ENCODE results near the gene FBXO48.

FBXO48 gene

GRCh38 chr2:68415521-68415920 is 51.6 kb downstream of the FBXO48 start:
- Mint-ChIP-seq H3K9me3 (no peaks in the 10 kb centered on the region), H3K36me3 (ENCODE audit: low read depth) (no peaks in the 10 kb centered on the region), H3K4me3 (no peak overlapping the region), H3K27ac (no peak overlapping the region), H3K27me3 (no peaks in the 10 kb centered on the region), H3K4me1 (ENCODE audit: low read depth) (peaks cover 49% of the 10 kb centered on the region)

- Mint-ChIP-seq H3K4me1 (ENCODE audit: low read depth) (peaks cover 54% of the 10 kb centered on the region), H3K27ac (no peak overlapping the region), H3K36me3 (ENCODE audit: low read depth) (no peaks in the 10 kb centered on the region), H3K9me3 (no peaks in the 10 kb centered on the region), H3K4me3 (no peak overlapping the region), H3K27me3 (no peaks in the 10 kb centered on the region)
Measured at GRCh38 chr2:68414876-68415275, 52.2 kb downstream of the FBXO48 start.

- Mint-ChIP-seq H3K4me3 (no peak overlapping the region), H3K36me3 (ENCODE audit: low read depth) (no peaks in the 10 kb centered on the region), H3K27ac (no peak overlapping the region), H3K27me3 (no peaks in the 10 kb centered on the region), H3K9me3 (no peaks in the 10 kb centered on the region), H3K4me1 (ENCODE audit: low read depth) (peaks cover 54% of the 10 kb centered on the region)
Measured at GRCh38 chr2:68414452-68414851, 52.6 kb downstream of the FBXO48 start.

- no peaks in the 10 kb centered on the region for H3K36me3 Mint-ChIP-seq (ENCODE audit: low read depth)
- no peak overlapping the region for H3K27ac Mint-ChIP-seq
- H3K4me1 Mint-ChIP-seq (ENCODE audit: low read depth) = peaks cover 54% of the 10 kb centered on the region
- H3K27me3 Mint-ChIP-seq = no peaks in the 10 kb centered on the region
- no peak overlapping the region for H3K4me3 Mint-ChIP-seq
- peaks cover 3% of the 10 kb centered on the region for H3K9me3 Mint-ChIP-seq
Measured at GRCh38 chr2:68413466-68413865, 53.6 kb downstream of the FBXO48 start.

- Mint-ChIP-seq H3K4me3 (no peak overlapping the region), H3K9me3 (peaks cover 7% of the 10 kb centered on the region), H3K4me1 (ENCODE audit: low read depth) (peaks cover 49% of the 10 kb centered on the region), H3K36me3 (ENCODE audit: low read depth) (no peaks in the 10 kb centered on the region), H3K27me3 (no peaks in the 10 kb centered on the region), H3K27ac (no peak overlapping the region)
Measured at GRCh38 chr2:68412127-68412819, 54.8 kb downstream of the FBXO48 start.

GRCh38 chr2:68411397-68412126 is 55.5 kb downstream of the FBXO48 start:
- Mint-ChIP-seq H3K27me3 (no peaks in the 10 kb centered on the region), H3K4me1 (ENCODE audit: low read depth) (peaks cover 48% of the 10 kb centered on the region), H3K4me3 (peak overlapping the region; percentile 12), H3K36me3 (ENCODE audit: low read depth) (no peaks in the 10 kb centered on the region), H3K9me3 (peaks cover 7% of the 10 kb centered on the region), H3K27ac (peak overlapping the region; percentile 15)
